B cell (primary cell): ENCODE data around the gene MARK4. TPM values are rescaled to one million over a fixed set of nuclear protein-coding genes. Genes with fewer than 3 reads are reported as not detected.

Source experiments
- ATAC-seq: fragments of 200-7000 bp; cut with Tn5 transposase; one replicate; pipeline ENCODE4 v1.10.0; 2021; ENCODE audit warnings: low read depth, mild to moderate bottlenecking, moderate number of reproducible peaks, moderate library complexity
- CTCF ChIA-PET: fragments of 350-600 bp; sonication (Branson Sonifier 250); formaldehyde crosslinking; loops from one replicate; lab custom pipeline; 2021; ENCODE audit warnings: antibody characterized with exemption, inconsistent platforms; lab: Charles Lee
- POLR2A ChIA-PET: fragments of 350-600 bp; sonication (Branson Sonifier 250); formaldehyde crosslinking; loops from one replicate; lab custom pipeline; 2021; ENCODE audit warnings: antibody characterized with exemption; lab: Charles Lee
- DNase-seq: peaks from one replicate; pipeline ENCODE4 v3.0.0; 2013
- H2AFZ ChIP-seq: 2 replicates; pipeline ENCODE4 v1.6.1; 2012; ENCODE audit warnings: mild to moderate bottlenecking, low read depth, low read length; ENCODE audit not compliant: insufficient read depth, poor library complexity, severe bottlenecking
- H3K27ac ChIP-seq, 2 donors: 1 replicate in 1 of 2; 2 replicates in 1 of 2; pipeline ENCODE4 v1.5.1; 2012 to 2013; ENCODE audit warnings: low read length in 2 of 2, mild to moderate bottlenecking in 2 of 2, moderate library complexity in 1 of 2
- H3K27me3 ChIP-seq, 4 experiments: fragments of 200-600 bp in 1 of 4; sonication (generic) in 1 of 4; replicated peaks in 1 of 4; 1 replicate in 2 of 4; 2 replicates in 2 of 4; pipeline versions ENCODE4 v1.6.1 to v1.7.0; 2013 to 2016; ENCODE audit warnings: low read length in 3 of 4, mild to moderate bottlenecking in 2 of 4, mixed read lengths in 1 of 4, moderate library complexity in 1 of 4; ENCODE audit not compliant: insufficient read depth in 4 of 4, control insufficient read depth in 3 of 4; ENCODE audit errors: control extremely low read depth in 1 of 4
- H3K36me3 ChIP-seq, 2 experiments: replicated peaks in 1 of 2; 1 replicate in 1 of 2; 2 replicates in 1 of 2; pipeline versions ENCODE4 v1.6.1 to v1.7.1; 2013; ENCODE audit warnings: low read length in 1 of 2; ENCODE audit not compliant: insufficient read depth in 2 of 2, control insufficient read depth in 1 of 2; ENCODE audit errors: control extremely low read depth in 1 of 2, extremely low read depth in 1 of 2
- H3K4me1 ChIP-seq, 2 donors: fragments of 200-600 bp in 1 of 2; sonication (generic) in 1 of 2; 1 replicate in 1 of 2; 2 replicates in 1 of 2; pipeline versions ENCODE4 v1.5.1 to v1.6.1; 2013 to 2017; ENCODE audit warnings: low read length in 2 of 2; ENCODE audit not compliant: control insufficient read depth in 2 of 2, insufficient read depth in 2 of 2
- H3K4me2 ChIP-seq: replicated peaks from 2 replicates; pipeline ENCODE3; 2012; ENCODE audit warnings: mild to moderate bottlenecking, low read depth, low read length; ENCODE audit not compliant: poor library complexity, severe bottlenecking
- H3K4me3 ChIP-seq, 5 experiments: fragments of 200-600 bp in 1 of 5; sonication (generic) in 1 of 5; 1 replicate in 3 of 5; 2 replicates in 2 of 5; pipeline versions ENCODE4 v1.5.1 to v1.7.0; 2011 to 2016; ENCODE audit warnings: low read length in 4 of 5, mild to moderate bottlenecking in 4 of 5, low read depth in 2 of 5, control low read depth in 1 of 5, moderate library complexity in 1 of 5; ENCODE audit not compliant: insufficient read depth in 1 of 5; ENCODE audit errors: control extremely low read depth in 1 of 5, extremely low read depth in 1 of 5
- H3K79me2 ChIP-seq: fragments of 200-600 bp; sonication (generic); one replicate; pipeline ENCODE4 v1.6.0; 2016; ENCODE audit warnings: low read length; ENCODE audit not compliant: control insufficient read depth, insufficient read depth
- H3K9ac ChIP-seq: fragments of 200-600 bp; sonication (generic); 2 replicates; pipeline ENCODE4 v1.6.1; 2017; ENCODE audit warnings: mild to moderate bottlenecking, low read length, moderate library complexity
- H3K9me3 ChIP-seq, 3 donors: one replicate each; pipeline versions ENCODE4 v1.6.1 to v1.7.1; 2013; ENCODE audit warnings: low read length in 2 of 3; ENCODE audit not compliant: control insufficient read depth in 2 of 3, insufficient read depth in 1 of 3; ENCODE audit errors: control extremely low read depth in 1 of 3
- H4K20me1 ChIP-seq: 2 replicates; pipeline ENCODE4 v1.6.0; 2012; ENCODE audit warnings: mild to moderate bottlenecking, low read length; ENCODE audit not compliant: insufficient read depth, control insufficient read depth, poor library complexity, severe bottlenecking
- H3K27ac Mint-ChIP-seq: one replicate; pipeline ENCODE4 v1.8.0; 2021; ENCODE audit warnings: mixed read lengths
- H3K27me3 Mint-ChIP-seq: one replicate; pipeline ENCODE4 v1.8.0; 2021; ENCODE audit warnings: mixed read lengths
- H3K4me1 Mint-ChIP-seq: one replicate; pipeline ENCODE4 v1.8.0; 2021; ENCODE audit warnings: mixed read lengths
- H3K4me3 Mint-ChIP-seq: one replicate; pipeline ENCODE4 v1.8.0; 2021; ENCODE audit warnings: mixed read lengths
- H3K9me3 Mint-ChIP-seq: one replicate; pipeline ENCODE4 v1.8.0; 2022; ENCODE audit warnings: mixed read lengths; ENCODE audit not compliant: insufficient read depth
- EZH2 ChIP-seq: IDR thresholded peaks from 2 replicates; pipeline ENCODE4 v1.6.1; 2012; ENCODE audit warnings: borderline replicate concordance, low read depth, mild to moderate bottlenecking, moderate library complexity, low read length; ENCODE audit not compliant: insufficient read depth, poor library complexity, severe bottlenecking
- WGBS: methylation state at CpG from one replicate; pipeline ENCODE4 v1.1.5; 2013; ENCODE audit warnings: missing lambda C conversion rate; ENCODE audit not compliant: insufficient coverage; 5-methylcytosine and 5-hydroxymethylcytosine counted together
- intact Hi-C: fragments of 100-400 bp; cut with micrococcal nuclease; formaldehyde crosslinking; loops from one replicate; pipeline ENCODE4 v1.10.0; 2022
- polyA plus RNA-seq: library from polyadenylated mRNA; depleted of rRNA; stranded (reverse); fragments of >200 nt; gene quantifications from 2 replicates; pipeline ENCODE4 v1.2.3, GENCODE V29; 2012
- total RNA-seq, 2 donors: library from RNA; stranded (reverse); fragments of 120-200 nt in 1 of 2; gene quantifications; 1 replicate in 1 of 2; 2 replicates in 1 of 2; pipeline versions ENCODE4 v1.2.3 to v1.2.4, GENCODE V29; 2013 to 2022
- TF ChIP-seq, protein P1 (sequence below): fragments of 200-600 bp; IDR thresholded peaks from one replicate; pipeline ENCODE4 v1.8.0; 2022; ENCODE audit warnings: antibody characterized with exemption, mild to moderate bottlenecking

The MARK4 gene
- total and polyA plus RNA-seq, 2 donors (not counting 1 experiment from before 2014, with no cell fraction given), result 13.5 to 36.2 TPM

DNA sequence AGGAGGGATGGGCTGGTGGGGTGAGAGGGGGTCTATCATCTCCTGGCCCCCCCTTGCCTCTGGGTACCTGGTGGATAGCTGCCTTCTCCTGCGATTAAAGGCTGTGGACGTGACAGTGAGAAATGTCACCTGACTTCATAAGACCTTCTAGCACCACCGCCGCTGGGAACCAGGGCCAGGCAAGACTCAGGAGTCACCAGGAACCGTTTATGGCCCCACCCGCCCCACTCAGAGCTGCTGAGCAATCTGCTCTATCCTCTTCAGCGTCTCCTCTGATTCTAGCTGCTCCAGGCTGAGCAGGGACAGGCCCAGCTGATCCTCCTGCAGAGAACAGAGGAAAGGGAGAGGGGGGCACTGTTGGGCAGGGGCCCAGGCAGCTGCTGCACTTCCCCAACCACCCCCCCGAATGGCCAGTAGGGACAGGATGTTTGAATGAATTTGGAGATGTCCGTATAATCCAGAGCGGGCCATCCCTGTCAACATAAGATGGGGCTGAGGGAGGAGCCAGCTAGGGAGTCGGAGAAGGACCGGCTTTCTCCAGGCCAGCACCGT lies 100.4 kb downstream of the MARK4 start:
- TF ChIP-seq EZH2, result no peak
- TF ChIP-seq, protein P1, sequence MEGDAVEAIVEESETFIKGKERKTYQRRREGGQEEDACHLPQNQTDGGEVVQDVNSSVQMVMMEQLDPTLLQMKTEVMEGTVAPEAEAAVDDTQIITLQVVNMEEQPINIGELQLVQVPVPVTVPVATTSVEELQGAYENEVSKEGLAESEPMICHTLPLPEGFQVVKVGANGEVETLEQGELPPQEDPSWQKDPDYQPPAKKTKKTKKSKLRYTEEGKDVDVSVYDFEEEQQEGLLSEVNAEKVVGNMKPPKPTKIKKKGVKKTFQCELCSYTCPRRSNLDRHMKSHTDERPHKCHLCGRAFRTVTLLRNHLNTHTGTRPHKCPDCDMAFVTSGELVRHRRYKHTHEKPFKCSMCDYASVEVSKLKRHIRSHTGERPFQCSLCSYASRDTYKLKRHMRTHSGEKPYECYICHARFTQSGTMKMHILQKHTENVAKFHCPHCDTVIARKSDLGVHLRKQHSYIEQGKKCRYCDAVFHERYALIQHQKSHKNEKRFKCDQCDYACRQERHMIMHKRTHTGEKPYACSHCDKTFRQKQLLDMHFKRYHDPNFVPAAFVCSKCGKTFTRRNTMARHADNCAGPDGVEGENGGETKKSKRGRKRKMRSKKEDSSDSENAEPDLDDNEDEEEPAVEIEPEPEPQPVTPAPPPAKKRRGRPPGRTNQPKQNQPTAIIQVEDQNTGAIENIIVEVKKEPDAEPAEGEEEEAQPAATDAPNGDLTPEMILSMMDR, result no peak
- Histone ChIP-seq H3K9ac (no peak overlapping the region), H3K9me3 (no peaks in the 10 kb centered on the region), H3K36me3 (peaks cover 1 to 3% of the 10 kb centered on the region in 2 experiments), H3K4me2 (no peak overlapping the region), H3K4me3 (no peak overlapping the region), H4K20me1 (no peaks in the 10 kb centered on the region), H3K4me1 (no peaks in the 10 kb centered on the region), H3K27me3 (peaks cover 0 to 4% (median 0%) of the 10 kb centered on the region in 4 experiments), H3K79me2 (no peaks in the 10 kb centered on the region), H3K27ac (no peak overlapping the region), H2AFZ (no peak overlapping the region)
- Mint-ChIP-seq H3K4me3 (no peak overlapping the region), H3K4me1 (no peaks in the 10 kb centered on the region), H3K27me3 (no peaks in the 10 kb centered on the region), H3K9me3 (no peaks in the 10 kb centered on the region), H3K27ac (no peak overlapping the region)
- no peak for ATAC-seq
- CTCF ChIA-PET, result interaction anchor here (0.9 kb wide), 1 partner anchor 13 kb away, joined by 3 read pairs; no protein-coding TSS in a partner anchor
- intact Hi-C loops, result no loop called here
- 92% methylated on average over 10 of the region's 13 CpGs for WGBS
- POLR2A ChIA-PET, result no interaction called here
- no peak for DNase-seq

DNA sequence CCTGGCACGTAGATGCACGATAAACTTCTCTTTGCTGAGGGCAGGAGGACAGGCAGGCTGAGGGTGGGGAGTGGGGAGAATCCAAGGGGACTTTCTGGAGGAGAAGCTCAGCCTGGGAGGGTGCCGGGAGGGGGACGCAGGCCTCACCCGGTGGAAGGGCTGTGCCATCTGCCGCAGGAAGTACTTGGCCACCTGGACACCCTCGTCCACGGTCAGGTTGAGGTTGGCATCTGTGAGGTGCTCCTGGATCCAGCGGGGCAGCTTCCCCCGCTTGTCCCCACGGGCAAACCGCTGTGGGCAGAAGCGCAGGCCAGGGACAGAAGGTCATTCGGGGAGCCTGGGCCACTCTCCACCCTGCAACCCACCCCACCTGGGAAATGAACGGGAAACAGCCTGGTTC lies 101.0 kb downstream of the MARK4 start:
- Histone ChIP-seq H2AFZ (no peak overlapping the region), H3K4me1 (no peaks in the 10 kb centered on the region), H3K27ac (no peak overlapping the region), H3K9ac (no peak overlapping the region), H3K27me3 (no peaks in the 10 kb centered on the region), H3K4me3 (no peak overlapping the region), H3K36me3 (peaks cover 1 to 5% of the 10 kb centered on the region in 2 experiments), H3K4me2 (no peak overlapping the region), H3K9me3 (no peaks in the 10 kb centered on the region), H4K20me1 (no peaks in the 10 kb centered on the region), H3K79me2 (no peaks in the 10 kb centered on the region)
- Mint-ChIP-seq H3K27ac (no peak overlapping the region), H3K9me3 (no peaks in the 10 kb centered on the region), H3K4me1 (no peaks in the 10 kb centered on the region), H3K27me3 (no peaks in the 10 kb centered on the region), H3K4me3 (no peak overlapping the region)
- no peak for TF ChIP-seq EZH2
- TF ChIP-seq, protein P1, result no peak
- intact Hi-C loops, result no loop called here
- 91% methylated on average over 13 of the region's 15 CpGs for WGBS
- POLR2A ChIA-PET, result no interaction called here
- CTCF ChIA-PET, result no interaction called here
- ATAC-seq (no peak), DNase-seq (no peak)
